ENCODE data around the gene LMX1B.

The LMX1B gene

GRCh38 chr9:126617003-126617822 lies 3.5 kb downstream of the LMX1B start:
- in situ Hi-C loops (cut with MboI; ENCODE audit: low sequenced_read_pairs) = no loop called here

GRCh38 chr9:126617823-126618165 lies 4.1 kb downstream of the LMX1B start:
- in situ Hi-C loops (cut with MboI; ENCODE audit: low sequenced_read_pairs) = no loop called here

GRCh38 chr9:126618190-126618584 lies 4.5 kb downstream of the LMX1B start:
- in situ Hi-C loops (cut with MboI; ENCODE audit: low sequenced_read_pairs) = no loop called here

GRCh38 chr9:126618585-126619360 lies 5.0 kb downstream of the LMX1B start:
- in situ Hi-C loops (cut with MboI; ENCODE audit: low sequenced_read_pairs) = no loop called here

- in situ Hi-C loops (cut with MboI; ENCODE audit: low sequenced_read_pairs) = no loop called here
Observed at GRCh38 chr9:126619361-126620135, 5.8 kb downstream of the LMX1B start.

- in situ Hi-C loops (cut with MboI; ENCODE audit: low sequenced_read_pairs) = no loop called here
Observed at GRCh38 chr9:126620478-126620877, 6.8 kb downstream of the LMX1B start.

GRCh38 chr9:126621061-126621918 lies 7.6 kb downstream of the LMX1B start:
- in situ Hi-C loops (cut with MboI; ENCODE audit: low sequenced_read_pairs) = no loop called here

GRCh38 chr9:126621919-126622735 lies 8.4 kb downstream of the LMX1B start:
- in situ Hi-C loops (cut with MboI; ENCODE audit: low sequenced_read_pairs) = no loop called here

GRCh38 chr9:126623314-126623666 lies 9.6 kb downstream of the LMX1B start:
- in situ Hi-C loops (cut with MboI; ENCODE audit: low sequenced_read_pairs) = no loop called here

- in situ Hi-C loops (cut with MboI; ENCODE audit: low sequenced_read_pairs) = no loop called here
Observed at GRCh38 chr9:126623667-126624478, 10.1 kb downstream of the LMX1B start.

- in situ Hi-C loops (cut with MboI; ENCODE audit: low sequenced_read_pairs) = no loop called here
Observed at GRCh38 chr9:126624479-126624826, 10.7 kb downstream of the LMX1B start.

GRCh38 chr9:126624912-126625311 lies 11.2 kb downstream of the LMX1B start:
- in situ Hi-C loops (cut with MboI; ENCODE audit: low sequenced_read_pairs) = no loop called here

GRCh38 chr9:126625329-126626126 lies 11.8 kb downstream of the LMX1B start:
- in situ Hi-C loops (cut with MboI; ENCODE audit: low sequenced_read_pairs) = no loop called here

GRCh38 chr9:126626127-126626925 lies 12.6 kb downstream of the LMX1B start:
- in situ Hi-C loops (cut with MboI; ENCODE audit: low sequenced_read_pairs) = no loop called here

GRCh38 chr9:126626926-126627233 lies 13.2 kb downstream of the LMX1B start:
- in situ Hi-C loops (cut with MboI; ENCODE audit: low sequenced_read_pairs) = no loop called here

- in situ Hi-C loops (cut with MboI; ENCODE audit: low sequenced_read_pairs) = no loop called here
Observed at GRCh38 chr9:126628146-126628545, 14.4 kb downstream of the LMX1B start.

GRCh38 chr9:126628969-126629674 lies 15.4 kb downstream of the LMX1B start:
- in situ Hi-C loops (cut with MboI; ENCODE audit: low sequenced_read_pairs) = no loop called here

Data from hTERT RPE-1 (cell line).